H1 (cell line): ENCODE results near the gene PLN. TPM values are rescaled to one million over a fixed set of nuclear protein-coding genes. Genes with fewer than 3 reads are reported as not detected.

Experiments used
- CHD7 ChIP-seq: fragments of 300-600 bp; sonication (generic); IDR thresholded peaks from 2 replicates; pipeline ENCODE4 v1.7.1; 2012; ENCODE audit warnings: low read length, moderate library complexity, mild to moderate bottlenecking, inconsistent platforms; ENCODE audit not compliant: insufficient replicate concordance
- polyA plus RNA-seq, 7 experiments: library from polyadenylated mRNA; depleted of rRNA in 3 of 7; stranded (reverse) in 5 of 7; unstranded in 2 of 7; fragments of >200 nt in 5 of 7; fragments of 200-250 nt in 2 of 7; gene quantifications; 1 replicate in 5 of 7; 2 replicates in 1 of 7; 4 replicates in 1 of 7; pipeline versions ENCODE4 v1.2.1 to v1.2.3, GENCODE V29; 2011 to 2013; ENCODE audit warnings: missing spikeins in 2 of 7, mixed read lengths in 2 of 7
- total RNA-seq: library from RNA; stranded (reverse); fragmentation: NEBNext Ultra II Directional; extraction: Animal tissue kit (Norgen Biotek cat#: 25700); gene quantifications from 2 replicates; pipeline ENCODE4 v1.2.1, GENCODE V29; 2021
- TF ChIP-seq, protein P1 (sequence below): IDR thresholded peaks from 2 replicates; pipeline ENCODE4 v1.6.1; 2011; ENCODE audit warnings: low read length, improper control_type of control experiment

The PLN gene
- total and polyA plus RNA-seq, 2 of the 8 experiments (the other 6 are each of a cell fraction or from before 2014, with no cell fraction given), result not detected

DNA sequence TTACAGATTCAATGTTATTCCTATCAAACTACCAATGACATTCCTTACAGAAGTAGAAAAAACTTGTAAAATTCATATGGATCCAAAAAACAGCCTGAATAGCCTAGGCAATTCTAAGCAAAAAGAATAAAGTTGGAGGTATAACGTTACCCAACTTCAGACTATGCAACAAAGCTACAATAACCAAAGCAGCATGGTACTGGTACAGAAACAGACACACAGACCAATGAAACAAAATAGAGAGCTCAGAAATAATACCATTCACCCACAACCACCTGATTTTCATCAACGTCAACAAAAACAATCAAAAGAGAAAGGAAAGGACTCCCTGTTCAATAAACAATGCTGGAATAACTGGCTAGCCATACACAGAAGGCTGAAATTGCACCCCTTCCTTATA, 17.2 kb upstream of the PLN start (continued):
- TF ChIP-seq CHD7, result no peak
- TF ChIP-seq, protein P1, sequence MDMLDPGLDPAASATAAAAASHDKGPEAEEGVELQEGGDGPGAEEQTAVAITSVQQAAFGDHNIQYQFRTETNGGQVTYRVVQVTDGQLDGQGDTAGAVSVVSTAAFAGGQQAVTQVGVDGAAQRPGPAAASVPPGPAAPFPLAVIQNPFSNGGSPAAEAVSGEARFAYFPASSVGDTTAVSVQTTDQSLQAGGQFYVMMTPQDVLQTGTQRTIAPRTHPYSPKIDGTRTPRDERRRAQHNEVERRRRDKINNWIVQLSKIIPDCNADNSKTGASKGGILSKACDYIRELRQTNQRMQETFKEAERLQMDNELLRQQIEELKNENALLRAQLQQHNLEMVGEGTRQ, result no peak
